ENCODE measurements around the gene SMNDC1.

Gene SMNDC1

GRCh38 chr10:110244550-110244949, 60.2 kb downstream of the SMNDC1 start:
- no peak for DNase-seq

- no peak for DNase-seq
Observed at GRCh38 chr10:110242511-110242910, 62.2 kb downstream of the SMNDC1 start.

GRCh38 chr10:110241841-110242240, 62.9 kb downstream of the SMNDC1 start:
- no peak for DNase-seq

GRCh38 chr10:110241407-110241806, 63.3 kb downstream of the SMNDC1 start:
- no peak for DNase-seq

All from fibroblast of skin of right quadriceps (primary cell).